ENCODE data around the gene SNRPB.
A peak's percentile ranks its signal among the peaks of the same experiment; 100 is the strongest.

SNRPB gene

DNA sequence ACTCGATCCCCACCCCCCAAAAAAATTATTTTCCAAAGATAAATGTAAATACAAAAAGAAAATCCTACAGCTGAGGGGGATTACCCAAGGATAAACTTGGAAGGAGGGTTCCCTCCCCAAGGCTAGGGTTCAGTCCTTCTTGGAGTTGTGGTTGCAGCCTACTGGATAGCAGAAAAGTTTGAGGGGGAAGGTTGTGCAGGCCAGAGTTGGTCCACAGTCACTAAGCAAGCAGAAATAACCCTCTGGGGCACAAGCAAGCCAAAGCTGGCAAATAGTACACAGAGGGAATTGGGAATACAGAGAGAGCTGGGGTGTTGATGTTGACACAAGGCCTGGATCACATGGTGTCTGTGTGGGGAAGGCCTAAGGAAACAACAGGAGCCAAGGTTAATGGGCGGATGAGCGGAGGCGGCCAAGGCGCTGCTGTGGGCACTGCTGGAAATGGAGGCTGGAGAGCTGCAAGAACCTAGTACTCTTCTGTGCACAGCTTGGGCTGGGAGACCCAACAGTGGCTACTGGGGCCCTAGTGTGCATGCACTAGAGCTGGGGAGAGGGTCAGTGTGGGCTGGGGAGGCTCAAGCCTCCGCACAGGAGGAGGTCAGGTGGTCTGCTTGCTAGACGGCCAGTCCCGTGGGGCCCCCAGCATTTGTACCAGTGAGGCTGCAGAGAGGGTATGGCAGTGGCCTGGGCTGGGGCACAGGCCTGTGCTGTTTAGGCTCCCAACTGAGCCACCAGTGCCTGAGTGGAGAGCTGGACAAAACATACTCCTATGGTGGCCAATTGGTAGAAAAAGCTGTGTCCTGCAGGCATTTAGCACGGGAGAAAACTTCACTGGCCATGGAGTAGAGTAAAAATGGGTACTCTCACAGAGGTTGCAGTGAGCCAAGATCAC is 5.5 kb upstream of the SNRPB start:
- no peak for DNase-seq (ENCODE audit: low read depth in 1 of 2, low spot score in 1 of 2)

DNA sequence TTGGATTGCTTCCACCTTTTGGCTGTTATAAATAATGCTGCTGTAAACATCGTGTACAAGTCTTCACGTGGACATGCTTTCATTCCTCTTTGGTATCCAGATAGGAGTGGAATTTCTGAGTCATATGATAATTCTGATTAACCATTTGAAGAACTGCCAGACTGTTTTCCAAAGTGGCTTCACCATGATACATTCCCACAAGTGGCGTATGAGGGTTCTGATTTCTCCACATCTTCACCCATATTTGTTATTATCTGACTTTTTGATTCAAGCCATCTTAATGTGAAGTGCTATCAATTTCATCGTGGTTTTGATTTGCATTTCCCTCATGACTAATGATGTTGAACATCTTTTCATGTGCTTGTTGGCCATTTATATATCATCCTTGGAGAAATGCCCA is 2.9 kb upstream of the SNRPB start:
- no peak for DNase-seq (ENCODE audit: low read depth in 1 of 2, low spot score in 1 of 2)

DNA sequence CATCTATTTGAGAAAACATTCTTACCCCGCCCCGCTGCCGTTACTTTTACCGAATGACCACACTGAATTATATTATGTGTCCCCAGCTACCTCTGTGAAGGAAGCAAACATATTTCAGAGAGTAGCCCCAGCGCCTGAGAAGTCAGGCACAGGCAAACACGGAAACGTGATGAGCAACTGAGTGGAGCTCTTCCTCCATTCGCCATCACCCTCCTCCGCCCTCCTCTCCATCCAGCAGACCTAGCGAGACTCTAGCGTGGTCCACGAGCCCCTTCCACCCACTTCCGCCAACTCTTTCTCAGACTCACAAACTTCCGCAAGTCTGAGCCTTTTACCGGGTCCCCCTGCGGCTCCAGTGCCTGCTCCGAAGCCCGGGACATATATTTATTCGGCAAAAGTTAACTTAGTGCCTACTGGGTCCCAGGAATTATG is 582 bp downstream of the SNRPB start:
- DNase-seq (ENCODE audit: low read depth in 1 of 2, low spot score in 1 of 2): peak; percentile 24 to 38

DNA sequence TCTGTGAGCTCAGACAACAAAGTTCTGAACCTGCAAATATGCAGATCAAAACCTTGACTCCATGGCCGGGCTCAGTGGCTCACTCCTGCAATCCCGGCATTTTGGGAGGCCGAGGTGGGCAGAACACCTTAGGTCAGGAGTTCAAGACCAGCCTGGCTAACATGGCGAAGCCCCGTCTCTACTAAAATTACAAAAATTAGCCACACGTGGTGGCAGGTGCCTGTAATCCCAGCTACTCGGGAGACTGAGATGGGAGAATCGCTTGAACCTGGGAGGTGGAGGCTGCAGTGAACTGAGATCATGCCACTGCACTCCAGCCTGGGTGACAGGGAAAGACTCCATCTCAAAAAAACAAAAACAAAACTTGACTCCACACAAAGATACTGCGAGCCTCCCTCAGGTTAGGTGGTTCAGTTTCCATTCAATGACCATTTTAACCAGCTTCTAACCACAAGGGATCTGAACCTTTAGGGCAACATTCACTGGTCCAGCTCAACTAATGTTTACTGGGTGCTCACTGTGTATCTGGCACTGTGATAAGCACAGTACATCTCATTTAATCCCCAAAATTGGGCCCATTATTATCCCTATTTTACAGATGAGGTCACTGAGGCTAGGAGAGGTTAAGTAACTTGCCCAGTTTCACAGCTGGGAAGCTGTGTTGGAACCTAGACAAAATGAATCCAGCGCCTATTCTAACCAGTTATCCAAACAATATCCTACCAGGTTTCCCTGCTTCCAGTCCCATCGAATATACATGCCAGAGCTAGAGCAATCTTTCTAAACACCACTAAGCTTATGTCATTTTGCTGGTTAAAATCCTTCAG is 1.8 kb downstream of the SNRPB start:
- no peak for DNase-seq (ENCODE audit: low read depth in 1 of 2, low spot score in 1 of 2)

DNA sequence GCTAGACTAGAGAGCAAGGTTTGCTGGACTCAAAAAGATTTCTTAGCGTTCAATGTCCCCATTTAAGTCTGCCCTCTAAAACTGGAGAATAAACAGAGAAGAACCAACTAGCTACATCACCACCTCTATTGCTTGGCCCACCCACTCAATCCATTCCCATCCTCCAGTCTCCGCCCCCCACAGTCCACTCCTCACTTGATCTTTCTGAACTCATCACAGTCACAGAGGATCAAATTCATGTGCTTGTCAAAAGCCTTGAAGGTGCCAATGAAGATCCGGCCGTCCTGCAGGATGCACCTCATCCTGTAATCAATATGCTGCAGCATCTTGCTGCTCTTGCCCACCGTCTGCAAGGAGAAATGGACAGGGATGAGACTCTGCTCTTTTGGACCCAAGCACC is 3.2 kb downstream of the SNRPB start:
- no peak for DNase-seq (ENCODE audit: low read depth in 1 of 2, low spot score in 1 of 2)

DNA sequence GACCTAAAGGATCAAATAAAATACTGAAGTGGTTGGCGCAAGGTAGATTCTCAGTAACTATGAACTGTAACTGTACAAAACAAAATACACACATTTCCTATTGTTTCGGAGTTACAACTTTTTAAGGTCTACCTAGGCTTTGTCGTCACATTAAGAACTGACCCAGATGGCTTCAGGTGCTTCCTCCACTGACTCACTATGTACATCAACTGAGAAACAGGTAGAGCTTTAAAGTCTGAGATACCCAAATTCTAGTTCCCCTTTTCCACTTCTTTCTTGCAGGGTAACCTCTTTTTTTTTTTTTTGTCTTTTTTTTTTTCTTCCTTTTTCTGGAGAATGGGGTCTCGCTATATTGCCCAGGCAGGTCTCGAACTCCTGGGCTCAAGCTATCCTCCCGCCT is 5.5 kb downstream of the SNRPB start:
- no peak for DNase-seq (ENCODE audit: low read depth in 1 of 2, low spot score in 1 of 2)

DNA sequence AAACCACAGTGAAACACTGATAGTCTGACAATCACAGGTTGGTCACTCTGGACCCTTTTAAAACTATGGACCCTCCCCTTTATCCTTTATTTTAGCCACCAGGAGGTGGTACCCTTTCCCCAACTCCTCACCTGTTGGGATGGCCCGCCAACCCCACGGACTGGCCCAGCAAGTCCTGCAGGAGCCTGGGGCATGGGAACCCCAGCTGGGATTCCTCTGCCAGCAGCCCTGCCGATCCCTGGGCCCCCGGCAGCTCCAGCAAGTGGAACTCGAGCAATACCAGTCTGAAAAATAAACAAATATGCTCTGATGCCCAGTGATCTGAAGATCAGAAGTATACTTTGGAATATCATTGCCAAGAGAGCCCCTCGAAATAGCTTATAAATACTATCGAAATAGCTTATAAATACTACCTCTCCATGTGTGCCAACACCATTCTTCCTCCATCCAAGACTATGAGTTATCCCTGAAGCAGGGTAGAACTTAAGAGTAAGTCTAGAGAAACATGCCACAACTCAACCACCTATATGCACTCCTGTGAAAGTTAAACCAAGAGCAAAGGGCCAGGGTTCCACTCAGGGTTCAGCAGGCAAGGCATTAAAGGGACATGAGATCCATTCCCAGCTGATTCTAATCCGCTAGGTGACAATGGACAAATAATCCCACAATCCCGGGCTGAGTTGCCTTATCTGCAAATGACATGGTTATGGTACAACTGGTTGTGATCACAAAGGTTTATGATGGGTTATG is 6.8 kb downstream of the SNRPB start:
- no peak for DNase-seq (ENCODE audit: low read depth in 1 of 2, low spot score in 1 of 2)

DNA sequence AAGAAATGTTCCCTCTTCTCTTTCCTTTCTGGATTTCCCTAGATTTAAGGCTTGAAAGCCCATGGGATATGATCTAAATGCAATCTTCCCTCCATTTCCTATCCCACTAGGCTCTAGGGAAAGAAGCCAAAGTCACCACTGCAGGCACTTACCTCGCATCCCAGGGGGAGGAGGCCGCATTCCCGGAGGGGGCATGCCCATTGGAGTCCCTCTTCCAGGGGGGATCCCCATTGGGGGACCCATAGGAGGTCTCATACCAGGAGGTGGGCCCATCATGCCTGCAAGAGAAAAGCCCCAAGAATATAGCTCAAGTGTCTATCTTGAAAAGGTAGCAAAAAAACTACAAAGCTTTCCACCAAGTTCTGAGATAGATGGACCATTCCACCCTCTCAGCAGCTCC is 8.1 kb downstream of the SNRPB start:
- DNase-seq (ENCODE audit: low read depth in 1 of 2, low spot score in 1 of 2): no peak

DNA sequence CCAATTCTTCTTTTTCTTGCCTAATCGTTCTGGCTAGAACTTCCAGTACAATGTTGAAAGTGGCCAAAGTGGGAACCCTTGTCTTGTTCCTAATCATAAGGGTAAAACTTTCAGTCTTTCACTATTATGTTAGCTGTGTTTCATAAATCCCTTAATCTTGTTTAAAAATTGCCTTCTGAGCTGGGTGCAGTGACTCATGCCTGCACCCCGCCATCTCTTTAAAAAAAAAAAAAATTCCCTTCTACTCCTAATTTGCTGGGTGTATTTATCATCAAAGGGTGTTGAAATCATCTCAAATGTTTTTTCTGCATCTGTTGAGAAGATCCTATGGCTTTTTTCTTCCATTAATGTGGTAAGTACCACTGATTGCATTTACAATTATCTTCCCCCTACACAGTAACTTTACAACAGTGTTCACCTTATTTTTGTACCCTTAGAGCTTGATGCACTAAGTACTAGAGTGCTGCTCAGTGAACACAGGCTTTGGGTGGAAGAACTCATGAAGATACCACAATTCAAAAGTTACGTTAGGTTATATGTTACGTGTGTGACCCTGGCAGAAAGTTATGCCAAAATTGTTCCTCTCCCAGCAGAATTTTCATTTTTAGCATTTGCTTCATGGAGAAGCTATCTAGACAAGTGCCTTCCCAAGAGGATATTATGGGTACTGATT is 9.7 kb downstream of the SNRPB start:
- DNase-seq (ENCODE audit: low read depth in 1 of 2, low spot score in 1 of 2): no peak

DNA sequence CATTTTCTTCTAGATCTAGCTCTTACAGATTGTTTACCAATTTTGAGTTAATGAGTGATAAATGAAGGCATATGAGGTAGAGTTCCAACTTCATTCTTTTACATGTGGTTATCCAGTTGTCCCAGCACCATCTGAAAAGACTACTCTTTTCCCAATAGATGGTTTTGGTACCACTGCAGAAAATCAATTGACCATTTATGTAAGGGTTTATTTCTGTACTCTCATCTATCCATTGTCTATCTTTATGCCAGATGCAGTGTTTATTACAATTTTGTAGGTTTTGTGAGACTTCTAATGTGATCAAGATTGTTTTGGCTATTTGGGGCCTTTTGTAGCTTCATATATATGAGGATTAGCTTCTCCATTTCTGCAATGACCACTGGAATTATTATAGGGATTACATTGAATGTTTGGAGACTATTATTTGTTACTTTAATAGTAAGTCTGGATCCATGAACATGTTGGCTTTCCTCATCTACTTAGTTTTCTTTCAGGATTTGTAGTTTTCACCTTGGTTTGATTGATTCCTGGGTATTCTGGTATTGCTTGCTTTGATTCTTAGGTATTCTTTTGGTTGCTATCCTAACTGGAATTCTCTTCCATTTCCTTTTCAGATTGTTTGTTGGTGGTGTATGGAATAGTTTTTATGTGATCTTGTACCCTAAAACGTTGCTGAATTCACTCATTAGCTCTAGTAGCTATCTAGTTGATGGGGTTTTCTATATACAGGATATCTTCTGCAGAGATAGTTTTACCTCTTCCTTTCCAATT is 10.4 kb downstream of the SNRPB start:
- no peak for DNase-seq (ENCODE audit: low read depth in 1 of 2, low spot score in 1 of 2)

DNA sequence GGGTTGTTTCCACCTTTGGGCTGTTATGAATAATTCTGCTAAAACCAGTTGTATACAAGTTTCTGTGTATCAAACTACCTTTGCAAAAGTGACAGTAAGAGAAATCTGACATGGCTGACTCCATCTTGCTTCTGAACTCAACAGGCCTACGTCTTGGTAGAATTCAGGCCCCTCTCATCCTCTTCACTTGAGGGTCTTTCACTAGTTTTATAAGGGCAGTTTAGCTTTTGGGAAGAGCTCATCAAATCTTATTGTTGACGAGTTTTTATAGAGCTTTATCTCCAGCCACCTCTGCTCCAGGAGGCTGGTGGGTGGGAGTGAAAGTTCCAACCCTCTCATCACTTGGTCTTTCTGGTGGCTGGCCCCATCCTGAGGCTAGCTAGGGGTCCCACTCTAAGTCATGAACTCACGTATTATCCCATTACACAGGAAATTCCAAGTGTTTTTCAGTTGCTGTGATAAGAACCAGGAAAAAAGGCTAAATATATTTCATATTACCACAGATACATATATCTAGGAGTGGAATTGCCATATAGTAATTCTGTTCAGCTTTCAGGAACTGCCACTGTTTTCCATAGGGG is 11.6 kb downstream of the SNRPB start:
- DNase-seq (ENCODE audit: low read depth in 1 of 2, low spot score in 1 of 2): no peak

DNA sequence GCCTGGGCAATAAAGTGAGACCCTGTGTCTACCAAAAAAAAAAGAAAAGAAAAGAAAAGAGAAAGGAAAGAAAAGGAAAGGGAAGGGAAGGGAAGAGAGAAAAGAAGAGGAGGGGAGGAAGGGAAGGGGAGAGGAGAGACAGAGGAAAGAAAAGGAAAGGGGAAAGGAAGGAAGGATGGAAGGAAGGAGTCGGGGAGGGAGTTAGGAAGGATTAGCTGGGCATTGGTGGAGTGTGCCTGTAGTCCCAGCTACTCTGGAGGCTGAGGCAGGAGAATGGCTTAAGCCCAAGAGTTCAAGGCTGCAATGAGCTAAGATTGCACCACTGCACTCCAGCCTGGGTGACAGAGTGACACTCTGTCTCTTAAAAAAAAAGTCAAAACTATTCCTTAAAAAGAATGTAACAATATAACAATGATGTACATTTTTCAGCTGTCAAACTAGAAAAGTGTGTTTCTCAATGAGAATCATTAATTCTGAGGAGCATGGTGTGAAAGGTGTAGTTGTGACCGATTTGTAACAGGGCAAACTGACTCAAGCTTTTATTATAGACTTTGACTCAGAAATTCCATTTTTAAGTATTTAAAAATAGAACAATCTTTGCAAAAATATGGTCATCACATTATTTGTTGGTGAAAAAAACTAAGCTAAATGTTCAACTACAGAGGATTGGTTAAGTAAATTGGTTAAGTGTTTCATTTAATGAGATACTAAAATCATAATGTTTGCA is 14.7 kb downstream of the SNRPB start:
- DNase-seq (ENCODE audit: low read depth in 1 of 2, low spot score in 1 of 2): no peak

DNA sequence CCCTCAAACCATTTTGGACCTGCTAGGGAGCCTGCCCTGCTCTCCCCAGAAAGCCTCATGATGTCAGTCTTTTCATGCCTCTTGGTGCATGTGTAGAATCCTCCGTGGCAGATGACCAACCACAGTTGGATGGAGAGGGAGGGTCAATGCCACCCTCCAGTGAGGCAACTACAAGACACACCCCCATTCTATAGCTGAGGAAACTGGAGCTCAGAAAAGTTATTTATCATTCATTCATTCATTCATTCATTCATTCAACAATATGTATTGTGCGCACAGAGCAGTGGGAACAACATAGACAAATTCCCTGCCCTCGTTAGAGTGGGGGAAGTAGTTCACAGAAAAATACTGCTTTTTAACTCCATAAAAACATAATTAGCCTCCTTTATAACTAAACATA is 16.8 kb downstream of the SNRPB start:
- no peak for DNase-seq (ENCODE audit: low read depth in 1 of 2, low spot score in 1 of 2)

DNA sequence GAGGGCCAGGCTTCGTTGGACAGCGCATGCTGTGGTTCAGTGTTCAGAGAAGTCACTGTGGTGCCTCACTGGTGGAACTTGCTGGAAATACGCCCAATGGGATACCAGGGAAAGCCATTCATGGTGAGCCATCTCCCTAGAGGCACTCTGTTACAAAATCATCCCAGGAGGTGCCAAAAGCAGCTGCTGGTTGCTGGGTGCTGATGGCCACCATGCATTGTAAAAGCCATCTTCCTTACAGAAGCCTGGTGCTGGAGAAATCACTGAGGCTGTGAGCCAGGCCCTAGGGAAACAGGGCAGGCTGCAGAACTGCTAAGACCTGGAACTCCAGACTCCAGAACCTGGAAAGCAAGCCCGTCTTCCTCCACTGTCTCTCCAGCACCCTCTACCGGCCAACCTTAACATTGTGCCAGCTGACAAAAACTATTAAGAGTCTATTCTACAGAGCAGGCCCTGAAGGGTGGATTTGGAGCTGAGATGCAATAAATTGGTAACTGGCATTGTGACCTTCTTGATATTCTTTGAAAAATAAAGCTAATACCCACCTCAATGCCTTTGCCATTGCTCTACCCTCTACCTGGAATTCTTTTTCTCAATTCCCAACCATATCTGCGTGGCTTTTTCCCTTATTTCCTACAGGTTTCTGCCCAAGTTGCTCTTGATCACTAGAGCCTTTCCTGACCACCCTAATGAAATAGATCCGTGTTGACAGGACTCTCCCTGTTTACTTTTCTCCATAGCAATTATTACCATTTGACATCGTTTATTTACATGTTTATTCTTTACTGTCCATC is 18.5 kb downstream of the SNRPB start:
- DNase-seq (ENCODE audit: low read depth in 1 of 2, low spot score in 1 of 2): peak; percentile 22 to 31

DNA sequence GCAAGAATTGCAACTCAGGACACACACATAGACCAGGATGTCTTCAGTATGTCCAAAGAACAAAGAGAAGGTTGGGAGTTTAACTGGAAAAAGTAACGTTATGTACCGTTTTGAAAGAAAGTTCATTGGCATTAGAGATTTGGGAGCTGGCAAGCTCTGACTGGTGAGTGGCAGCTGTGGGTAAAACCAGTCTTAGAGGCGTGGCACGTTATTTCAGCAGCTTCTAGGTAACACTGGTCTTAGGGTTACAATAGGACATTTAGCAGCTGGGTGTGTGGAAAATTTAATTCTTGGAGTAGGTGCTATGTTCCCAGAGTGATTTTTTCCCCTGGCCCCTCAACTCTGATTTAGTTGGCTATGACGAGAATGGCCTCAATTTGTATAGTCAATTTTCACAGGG is 19.2 kb downstream of the SNRPB start:
- DNase-seq (ENCODE audit: low read depth in 1 of 2, low spot score in 1 of 2): no peak

DNA sequence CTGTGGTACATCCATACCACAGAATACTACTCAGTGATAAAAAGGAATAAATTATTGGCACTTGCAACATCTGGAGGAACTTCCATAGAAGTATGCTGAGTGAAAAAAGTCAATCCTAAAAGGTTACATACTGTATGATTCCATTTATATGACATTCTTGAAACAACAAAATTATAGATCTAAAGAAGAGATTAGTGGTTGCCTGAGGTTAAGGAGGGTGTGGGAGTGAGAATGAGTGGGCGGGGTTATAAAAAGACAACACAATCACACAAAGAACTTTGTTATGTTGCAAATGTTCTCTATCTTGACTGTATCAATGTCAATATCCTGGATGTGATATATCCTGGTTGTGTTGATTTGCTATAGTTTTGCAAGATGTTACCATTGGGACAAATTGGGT is 21.2 kb downstream of the SNRPB start:
- DNase-seq (ENCODE audit: low read depth in 1 of 2, low spot score in 1 of 2): no peak

DNA sequence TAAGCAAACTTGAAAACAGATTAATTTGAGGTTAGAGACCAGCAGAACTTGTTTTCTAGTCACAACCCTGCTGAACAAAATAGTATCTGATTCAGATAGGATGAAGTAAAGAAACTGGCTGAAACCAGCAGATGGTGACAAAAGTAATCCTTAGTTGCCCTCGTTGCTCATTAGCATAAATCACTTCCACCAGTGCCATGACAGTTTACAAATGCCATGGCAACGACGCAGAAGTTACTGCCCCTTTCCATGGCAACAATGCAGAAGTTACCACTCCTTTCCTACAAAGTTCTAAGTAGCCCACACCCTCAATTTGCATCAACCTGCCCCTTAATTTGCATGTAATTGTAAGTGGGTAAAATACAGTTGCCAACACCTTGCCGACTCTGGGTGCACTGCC is 23.7 kb downstream of the SNRPB start:
- no peak for DNase-seq (ENCODE audit: low read depth in 1 of 2, low spot score in 1 of 2)

DNA sequence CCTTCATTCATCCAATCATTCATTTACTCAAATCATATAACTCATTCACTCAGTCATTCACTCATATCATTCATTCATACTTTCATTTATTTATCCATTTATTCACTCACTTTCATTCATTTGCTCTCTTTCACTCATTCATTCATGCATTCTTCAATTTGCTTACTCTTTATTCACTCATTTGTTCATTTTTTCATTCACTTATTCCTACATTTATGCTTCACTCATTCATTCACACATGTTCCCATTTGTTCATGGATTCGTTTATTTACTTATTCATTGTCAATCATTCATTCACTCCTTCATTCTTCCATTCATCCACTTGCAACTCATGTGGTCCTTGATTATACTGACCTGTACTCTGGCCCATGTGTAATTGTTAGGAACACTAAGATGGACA is 39.4 kb downstream of the SNRPB start:
- DNase-seq (ENCODE audit: low read depth in 1 of 2, low spot score in 1 of 2): no peak

DNA sequence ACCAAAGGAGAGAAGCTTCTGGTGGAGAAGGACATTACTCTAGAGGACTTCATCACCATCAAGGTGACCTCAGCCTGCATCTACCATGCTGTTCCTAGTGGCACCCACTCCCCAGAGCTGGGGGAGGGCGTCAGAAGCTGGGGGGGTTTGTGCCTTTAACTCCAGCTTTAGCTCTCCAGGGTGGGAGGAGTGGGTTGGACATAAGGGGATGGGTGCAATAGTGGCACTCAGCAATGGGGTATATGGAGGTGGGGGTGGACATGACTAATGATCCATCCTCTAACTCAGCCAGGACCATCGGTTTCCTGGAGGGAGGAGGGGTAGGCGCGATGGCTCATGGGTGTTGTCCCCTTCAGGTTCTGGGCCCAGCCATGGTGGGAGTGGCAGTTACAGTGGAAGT is 40.1 kb downstream of the SNRPB start:
- DNase-seq (ENCODE audit: low read depth in 1 of 2, low spot score in 1 of 2): no peak

All from activated T-helper 1 cell treated with anti-CD3 and anti-CD28 coated beads, Interleukin-2, amount 50 U/mL, for 16 hours (primary cell).